DOHH2 (cell line): ENCODE data around the gene SMC3.

Experiments
- H3F3A ChIP-seq: fragments of 200-600 bp; sonication (generic), shearing (Covaris generic); 2 replicates; pipeline ENCODE4 v1.6.0; 2016; ENCODE audit warnings: antibody characterized with exemption, mild to moderate bottlenecking; ENCODE audit not compliant: control insufficient read depth, insufficient read depth
- H3K27ac ChIP-seq: fragments of 200-600 bp; sonication (generic); 2 replicates; pipeline ENCODE4 v1.5.1; 2014; ENCODE audit warnings: low read depth, mild to moderate bottlenecking, low read length, moderate library complexity
- H3K27me3 ChIP-seq: fragments of 200-600 bp; sonication (generic); 2 replicates; pipeline ENCODE4 v1.6.1; 2014; ENCODE audit warnings: mild to moderate bottlenecking, low read length, mixed read lengths; ENCODE audit not compliant: control insufficient read depth
- H3K36me3 ChIP-seq: fragments of 200-600 bp; sonication (generic); 2 replicates; pipeline ENCODE4 v1.6.1; 2014; ENCODE audit warnings: mild to moderate bottlenecking, low read length, moderate library complexity, mixed read lengths; ENCODE audit not compliant: control insufficient read depth
- H3K4me1 ChIP-seq: fragments of 200-600 bp; sonication (generic); 2 replicates; pipeline ENCODE4 v1.6.1; 2014; ENCODE audit warnings: mild to moderate bottlenecking, low read length, mixed read lengths; ENCODE audit not compliant: control insufficient read depth
- H3K4me2 ChIP-seq: fragments of 200-600 bp; sonication (generic); 2 replicates; pipeline ENCODE4 v1.6.0; 2014; ENCODE audit warnings: mild to moderate bottlenecking, low read length, moderate library complexity
- H3K4me3 ChIP-seq: fragments of 200-600 bp; sonication (generic); 2 replicates; pipeline ENCODE4 v1.5.1; 2014; ENCODE audit warnings: mild to moderate bottlenecking, low read length, mixed read lengths
- H3K79me2 ChIP-seq: fragments of 200-600 bp; sonication (generic); 2 replicates; pipeline ENCODE4 v1.6.1; 2014; ENCODE audit warnings: mild to moderate bottlenecking, low read length, mixed read lengths; ENCODE audit not compliant: control insufficient read depth
- H3K9me2 ChIP-seq: fragments of 200-600 bp; sonication (generic); replicated peaks from 2 replicates; pipeline ENCODE4 v1.6.1; 2014; ENCODE audit warnings: mild to moderate bottlenecking, low read length, mixed read lengths; ENCODE audit not compliant: control insufficient read depth
- H3K9me3 ChIP-seq: fragments of 200-600 bp; sonication (generic); 2 replicates; pipeline ENCODE4 v1.6.1; 2014; ENCODE audit warnings: antibody characterized with exemption, low read length, mixed read lengths; ENCODE audit not compliant: control insufficient read depth, insufficient read depth
- H4K20me1 ChIP-seq: fragments of 200-600 bp; sonication (generic); 2 replicates; pipeline ENCODE4 v1.6.0; 2014; ENCODE audit warnings: low read depth, mild to moderate bottlenecking, antibody characterized with exemption, low read length, moderate library complexity; ENCODE audit not compliant: control insufficient read depth, insufficient read depth
- CTCF ChIP-seq: fragments of 200-600 bp; sonication (generic); IDR thresholded peaks from one replicate; pipeline ENCODE4 v1.5.1; 2014; ENCODE audit warnings: antibody characterized with exemption, mild to moderate bottlenecking, low read depth, low read length; ENCODE audit not compliant: poor library complexity, severe bottlenecking
- EZH2phosphoT487 ChIP-seq: fragments of 200-600 bp; sonication (generic); IDR thresholded peaks from 2 replicates; pipeline ENCODE4 v1.6.1; 2017; ENCODE audit warnings: borderline replicate concordance, mild to moderate bottlenecking, antibody characterized with exemption, low read length, moderate library complexity, mixed read lengths

Gene SMC3

GRCh38 chr10:110566472-110567200 is 859 bp upstream of the SMC3 start:
- Histone ChIP-seq H3K36me3 (peaks cover 39% of the 10 kb centered on the region), H3K9me3 (no peaks in the 10 kb centered on the region), H3K4me2 (peak overlapping the region; percentile 81), H3K27ac (peak overlapping the region; percentile 62), H3K4me1 (peaks cover 57% of the 10 kb centered on the region), H3K27me3 (no peaks in the 10 kb centered on the region), H3F3A (peaks cover 6% of the 10 kb centered on the region; the same call in 1 of the 2 replicates), H3K4me3 (peak overlapping the region; percentile 82), H3K79me2 (peaks cover 47% of the 10 kb centered on the region), H4K20me1 (peaks cover 19% of the 10 kb centered on the region; the same call in 1 of the 2 replicates), H3K9me2 (no peaks in the 10 kb centered on the region)
- TF ChIP-seq CTCF, result no peak
- no peak for TF ChIP-seq EZH2phosphoT487

GRCh38 chr10:110568055-110568735 is 700 bp downstream of the SMC3 start:
- peaks cover 59% of the 10 kb centered on the region for H3K4me1 ChIP-seq
- H3K4me2 ChIP-seq, result peak overlapping the region; percentile 81
- H3K36me3 ChIP-seq, result peaks cover 52% of the 10 kb centered on the region
- peaks cover 28% of the 10 kb centered on the region; the same call in 1 of the 2 replicates for H4K20me1 ChIP-seq
- peak overlapping the region; percentile 82 for H3K4me3 ChIP-seq
- H3K27me3 ChIP-seq, result no peaks in the 10 kb centered on the region
- H3F3A ChIP-seq, result peaks cover 3% of the 10 kb centered on the region; the same call in 1 of the 2 replicates
- H3K9me2 ChIP-seq, result no peaks in the 10 kb centered on the region
- H3K9me3 ChIP-seq, result no peaks in the 10 kb centered on the region
- H3K79me2 ChIP-seq, result peaks cover 63% of the 10 kb centered on the region
- peak overlapping the region; percentile 62 for H3K27ac ChIP-seq
- no peak for TF ChIP-seq CTCF
- TF ChIP-seq EZH2phosphoT487, result no peak

- Histone ChIP-seq H3K79me2 (peaks cover 72% of the 10 kb centered on the region), H4K20me1 (peaks cover 28% of the 10 kb centered on the region; the same call in 1 of the 2 replicates), H3F3A (peaks cover 6% of the 10 kb centered on the region; the same call in 1 of the 2 replicates), H3K9me2 (no peaks in the 10 kb centered on the region), H3K27ac (no peak overlapping the region), H3K36me3 (peaks cover 58% of the 10 kb centered on the region), H3K27me3 (no peaks in the 10 kb centered on the region), H3K4me3 (peak overlapping the region; percentile 82), H3K9me3 (no peaks in the 10 kb centered on the region), H3K4me2 (peak overlapping the region; percentile 81), H3K4me1 (peaks cover 59% of the 10 kb centered on the region)
- TF ChIP-seq EZH2phosphoT487, result no peak
- TF ChIP-seq CTCF, result no peak
These were observed 1.6 kb downstream of the SMC3 start for GRCh38 chr10:110569122-110569521.
